Common myeloid progenitor, CD34-positive (primary cell): ENCODE measurements around the gene JUP.

ENCODE experiments used
- CTCF ChIA-PET: fragments of 350-600 bp; sonication (Branson Sonifier 250); formaldehyde crosslinking; loops from one replicate; lab custom pipeline; 2021; ENCODE audit warnings: antibody characterized with exemption; lab: Charles Lee
- POLR2A ChIA-PET: fragments of 350-600 bp; sonication (Branson Sonifier 250); formaldehyde crosslinking; loops from one replicate; lab custom pipeline; 2021; ENCODE audit warnings: antibody characterized with exemption; lab: Charles Lee
- DNase-seq, 3 donors: peaks; one replicate each; pipeline versions ENCODE4 v3.0.0 to v3.0.0-alpha.2; 2013
- H3K27ac ChIP-seq, 2 experiments: 1 replicate in 1 of 2; 2 replicates in 1 of 2; pipeline ENCODE4 v1.7.0; 2013; ENCODE audit warnings: inconsistent platforms in 2 of 2, low read length in 2 of 2, mild to moderate bottlenecking in 2 of 2, low read depth in 1 of 2, moderate library complexity in 1 of 2; ENCODE audit not compliant: severe bottlenecking in 2 of 2, insufficient read depth in 1 of 2, poor library complexity in 1 of 2
- H3K27me3 ChIP-seq, 5 experiments: replicated peaks in 2 of 5; 1 replicate in 3 of 5; 2 replicates in 2 of 5; pipeline versions ENCODE4 v1.6.1 to v1.7.0; 2013; ENCODE audit warnings: low read length in 4 of 5, mild to moderate bottlenecking in 2 of 5, moderate library complexity in 2 of 5, inconsistent platforms in 1 of 5; ENCODE audit not compliant: insufficient read depth in 5 of 5, control insufficient read depth in 4 of 5
- H3K36me3 ChIP-seq, 4 experiments: 1 replicate in 2 of 4; 2 replicates in 2 of 4; pipeline versions ENCODE4 v1.6.1 to v1.7.0; 2013; ENCODE audit warnings: low read length in 3 of 4, control low read depth in 1 of 4, mild to moderate bottlenecking in 1 of 4; ENCODE audit not compliant: control insufficient read depth in 4 of 4, insufficient read depth in 4 of 4
- H3K4me1 ChIP-seq, 4 experiments: 1 replicate in 3 of 4; 2 replicates in 1 of 4; pipeline versions ENCODE4 v1.6.1 to v1.7.1; 2013; ENCODE audit warnings: low read length in 3 of 4, mild to moderate bottlenecking in 3 of 4, control low read depth in 1 of 4, inconsistent platforms in 1 of 4, moderate library complexity in 1 of 4; ENCODE audit not compliant: control insufficient read depth in 4 of 4, insufficient read depth in 4 of 4; ENCODE audit errors: control extremely low read depth in 1 of 4
- H3K4me3 ChIP-seq, 7 experiments: 1 replicate in 4 of 7; 2 replicates in 3 of 7; pipeline versions ENCODE4 v1.5.1 to v1.7.0; 2013; ENCODE audit warnings: mild to moderate bottlenecking in 7 of 7, low read length in 6 of 7, moderate library complexity in 6 of 7, inconsistent platforms in 2 of 7, low read depth in 2 of 7, control low read depth in 1 of 7; ENCODE audit not compliant: insufficient read depth in 4 of 7, control insufficient read depth in 1 of 7; ENCODE audit errors: extremely low read depth in 1 of 7
- H3K9me3 ChIP-seq, 5 experiments: 1 replicate in 4 of 5; 2 replicates in 1 of 5; pipeline versions ENCODE4 v1.6.1 to v1.7.1; 2013; ENCODE audit warnings: low read length in 4 of 5, mild to moderate bottlenecking in 2 of 5, inconsistent platforms in 1 of 5, low read depth in 1 of 5, moderate library complexity in 1 of 5; ENCODE audit not compliant: control insufficient read depth in 4 of 5, insufficient read depth in 2 of 5; ENCODE audit errors: control extremely low read depth in 1 of 5
- WGBS: methylation state at CpG from one replicate; pipeline ENCODE4 v1.1.5; 2013; ENCODE audit not compliant: insufficient coverage; 5-methylcytosine and 5-hydroxymethylcytosine counted together

JUP gene

DNA sequence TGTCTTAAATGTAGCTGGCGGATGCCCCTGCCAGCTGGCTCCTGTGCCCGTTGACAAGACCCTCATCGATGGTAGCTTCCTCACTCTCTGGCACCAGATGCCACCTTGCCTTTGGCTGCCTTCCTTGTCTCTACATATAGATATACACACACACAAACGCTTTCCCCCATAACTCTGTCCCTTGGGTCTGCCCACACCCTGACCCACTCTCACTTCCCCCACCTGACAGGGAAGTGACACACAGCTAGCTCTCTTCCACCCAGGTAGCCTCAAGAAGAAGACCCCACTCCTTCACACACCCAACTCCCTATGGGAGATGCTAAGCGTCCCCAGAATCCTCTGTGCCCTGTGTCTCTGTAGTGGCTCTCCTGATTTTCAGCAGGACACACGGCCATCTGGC is 25.6 kb downstream of the JUP start:
- ChIA-PET CTCF (interaction anchor here (1.0 to 1.3 kb wide), 4 partner anchors 13 to 32 kb away, joined by 3 to 5 read pairs (median 3); partner anchors contain the start of gene JUP), POLR2A (no interaction called here)
- Histone ChIP-seq H3K4me1 (no peaks in the 10 kb centered on the region), H3K9me3 (no peaks in the 10 kb centered on the region), H3K27ac (no peak overlapping the region), H3K4me3 (no peak overlapping the region), H3K27me3 (no peaks in the 10 kb centered on the region), H3K36me3 (peaks cover 20 to 87% (median 63%) of the 10 kb centered on the region in 4 experiments)
- no peak for DNase-seq
- WGBS, result 100% methylated on average over 5 of the region's 6 CpGs

DNA sequence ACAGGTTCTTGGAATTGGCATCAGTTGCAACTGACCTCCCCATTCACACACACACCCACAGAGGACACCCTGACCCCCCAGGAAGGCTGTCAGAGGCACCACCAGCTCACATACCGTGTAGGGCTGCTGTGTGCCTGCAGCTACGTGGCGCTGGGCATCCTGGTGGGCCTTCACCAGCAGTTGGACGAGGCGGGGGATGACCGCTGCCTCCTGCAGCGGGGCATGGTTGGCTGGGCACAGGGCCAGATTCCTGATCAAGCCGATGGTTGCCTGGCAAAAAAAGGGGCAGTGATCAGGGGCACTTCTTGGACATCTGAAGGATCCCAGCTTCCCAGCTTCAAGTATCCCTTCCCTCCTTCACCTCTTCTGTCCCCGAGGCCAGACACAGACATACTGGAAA is 27.9 kb downstream of the JUP start:
- Histone ChIP-seq H3K27ac (no peak overlapping the region), H3K36me3 (peaks cover 17 to 88% (median 63%) of the 10 kb centered on the region in 4 experiments), H3K9me3 (no peaks in the 10 kb centered on the region), H3K4me1 (no peaks in the 10 kb centered on the region), H3K27me3 (no peaks in the 10 kb centered on the region), H3K4me3 (no peak overlapping the region)
- POLR2A ChIA-PET, result interaction anchor here (1.6 kb wide), 1 partner anchor 27 kb away, joined by 3 read pairs; the partner anchor contains the start of gene JUP
- CTCF ChIA-PET, result interaction anchor here (1.0 to 3.4 kb wide), 2 partner anchors 10 to 27 kb away, joined by 3 to 15 read pairs; partner anchors contain the start of gene JUP
- 96% methylated on average over 8 of the region's 9 CpGs for WGBS
- no peak for DNase-seq

DNA sequence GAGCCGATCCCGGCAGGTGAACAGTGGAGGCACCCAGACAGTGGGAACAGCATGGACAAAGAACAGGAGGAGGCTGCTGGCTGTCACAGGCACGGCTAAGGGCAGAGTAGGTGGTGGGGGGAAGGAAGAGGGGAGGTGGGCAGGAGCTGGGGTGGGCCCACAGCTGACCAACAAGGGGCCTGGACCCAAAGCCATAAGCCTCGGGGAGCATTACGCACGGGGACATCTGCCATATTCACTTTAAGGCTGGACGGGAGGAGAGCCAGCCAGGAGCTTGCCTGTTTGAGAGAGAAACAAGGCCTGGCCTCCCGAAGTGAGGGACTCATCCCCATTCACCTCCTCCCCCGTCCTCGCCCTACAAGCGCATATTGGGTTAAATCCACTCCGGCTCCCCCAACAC is 32.4 kb downstream of the JUP start:
- Histone ChIP-seq H3K4me1 (no peaks in the 10 kb centered on the region), H3K9me3 (no peaks in the 10 kb centered on the region), H3K36me3 (peaks cover 4 to 52% (median 34%) of the 10 kb centered on the region in 4 experiments), H3K27me3 (no peaks in the 10 kb centered on the region), H3K4me3 (no peak overlapping the region), H3K27ac (no peak overlapping the region)
- DNase-seq, result no peak
- WGBS, result 85% methylated on average over 12 of the region's 12 CpGs
- CTCF ChIA-PET, result interaction anchor here (0.7 to 2.5 kb wide), 9 partner anchors 9 to 53 kb away, joined by 3 to 9 read pairs (median 4); partner anchors contain the start of gene HAP1
- POLR2A ChIA-PET, result interaction anchor here (0.5 to 1.0 kb wide), 4 partner anchors 15 to 57 kb away, joined by 3 read pairs; partner anchors contain the start of genes JUP and P3H4

DNA sequence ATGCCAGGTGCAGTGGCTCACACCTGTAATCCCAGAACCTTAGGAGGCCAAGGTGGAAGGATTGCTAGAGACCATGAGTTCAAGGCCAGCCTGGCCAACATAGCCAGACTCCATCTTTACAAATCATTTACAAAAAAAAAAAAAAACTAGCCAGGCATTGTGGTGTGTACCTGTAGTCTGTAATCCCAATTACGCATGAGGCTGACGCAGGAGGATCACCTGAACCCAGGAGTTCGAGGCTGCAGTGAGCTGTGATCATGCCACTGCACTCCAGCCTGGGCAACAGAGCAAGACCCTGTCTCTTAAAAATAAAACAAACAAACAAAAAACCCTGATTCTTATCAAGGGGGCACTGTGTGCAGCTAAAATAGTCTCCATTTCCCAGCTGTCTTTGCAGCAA is 35.2 kb downstream of the JUP start:
- H3K27me3 ChIP-seq, result no peaks in the 10 kb centered on the region
- peaks cover 0 to 29% (median 17%) of the 10 kb centered on the region in 4 experiments for H3K36me3 ChIP-seq
- no peak overlapping the region for H3K27ac ChIP-seq
- WGBS, result 72% methylated on average over 3 of the region's 3 CpGs
- H3K4me3 ChIP-seq, result no peak overlapping the region
- H3K9me3 ChIP-seq, result no peaks in the 10 kb centered on the region
- POLR2A ChIA-PET, result interaction anchor here (1.5 kb wide), 1 partner anchor 35 kb away, joined by 3 read pairs; the partner anchor contains the start of gene JUP
- no peak for DNase-seq
- CTCF ChIA-PET, result interaction anchor here (0.6 to 3.2 kb wide), 8 partner anchors 8 to 60 kb away, joined by 3 to 13 read pairs (median 5); partner anchors contain the start of genes JUP and P3H4
- H3K4me1 ChIP-seq, result no peaks in the 10 kb centered on the region

DNA sequence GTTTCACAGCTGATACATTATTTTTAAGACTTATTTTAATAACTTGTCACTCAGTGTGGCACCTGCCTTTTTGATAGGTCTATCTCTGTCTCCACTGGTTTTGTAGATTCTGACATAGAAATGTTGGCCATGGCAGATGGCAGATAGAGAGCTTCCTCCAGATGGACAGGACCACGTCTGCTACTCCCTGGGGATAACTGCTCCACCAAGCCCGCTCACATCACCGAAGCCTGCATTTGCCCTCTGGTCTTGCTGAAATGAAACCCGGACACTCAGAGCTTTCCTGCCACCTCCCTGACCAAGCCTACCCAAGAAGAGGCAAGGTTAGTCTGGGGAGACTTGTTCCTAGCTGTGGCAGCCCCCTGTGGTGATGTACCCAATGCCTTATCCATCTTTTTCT is 35.6 kb downstream of the JUP start:
- H3K27me3 ChIP-seq, result no peaks in the 10 kb centered on the region
- 100% methylated on average over 3 of the region's 4 CpGs for WGBS
- POLR2A ChIA-PET, result interaction anchor here (1.0 to 1.5 kb wide), 2 partner anchors 36 to 44 kb away, joined by 3 read pairs; partner anchors contain the start of gene JUP

DNA sequence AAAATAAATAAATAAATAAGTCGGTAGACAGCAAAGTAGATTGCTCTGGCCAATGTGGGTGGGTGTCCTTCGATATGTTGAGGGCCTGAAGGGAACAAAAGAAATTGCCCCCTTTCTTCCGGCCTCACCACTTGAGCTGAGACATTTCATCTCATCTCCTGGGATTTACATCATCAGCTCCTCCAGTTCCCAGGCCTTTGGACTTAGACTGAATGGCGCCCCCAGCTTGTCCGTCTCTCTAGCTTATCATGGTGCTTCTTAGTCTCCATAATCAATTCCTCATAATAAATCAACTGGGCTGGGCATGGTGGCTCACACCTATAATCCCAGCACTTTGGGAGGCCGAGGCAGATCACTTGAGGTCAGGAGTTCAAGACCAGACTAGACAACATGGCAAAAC is 38.2 kb downstream of the JUP start:
- H3K9me3 ChIP-seq, result no peaks in the 10 kb centered on the region
- no peak overlapping the region for H3K27ac ChIP-seq
- no peaks in the 10 kb centered on the region for H3K4me1 ChIP-seq
- no peak overlapping the region for H3K4me3 ChIP-seq
- CTCF ChIA-PET, result interaction anchor here (1.6 kb wide), 1 partner anchor 12 kb away, joined by 3 read pairs; no protein-coding TSS in a partner anchor
- 97% methylated on average over 5 of the region's 6 CpGs for WGBS
- no peaks in the 10 kb centered on the region for H3K27me3 ChIP-seq
- DNase-seq, result no peak
- peaks cover 0 to 4% (median under 1%) of the 10 kb centered on the region in 4 experiments for H3K36me3 ChIP-seq
- POLR2A ChIA-PET, result no interaction called here

More for the DNA sequence above, 35.6 kb downstream of the JUP start:
- Histone ChIP-seq H3K4me3 (no peak overlapping the region), H3K4me1 (no peaks in the 10 kb centered on the region), H3K36me3 (peaks cover 0 to 25% (median 15%) of the 10 kb centered on the region in 4 experiments), H3K9me3 (no peaks in the 10 kb centered on the region), H3K27ac (no peak overlapping the region)
- DNase-seq, result no peak
- CTCF ChIA-PET, result interaction anchor here (0.8 to 3.2 kb wide), 5 partner anchors 8 to 114 kb away, joined by 3 to 13 read pairs (median 4); no protein-coding TSS in a partner anchor

DNA sequence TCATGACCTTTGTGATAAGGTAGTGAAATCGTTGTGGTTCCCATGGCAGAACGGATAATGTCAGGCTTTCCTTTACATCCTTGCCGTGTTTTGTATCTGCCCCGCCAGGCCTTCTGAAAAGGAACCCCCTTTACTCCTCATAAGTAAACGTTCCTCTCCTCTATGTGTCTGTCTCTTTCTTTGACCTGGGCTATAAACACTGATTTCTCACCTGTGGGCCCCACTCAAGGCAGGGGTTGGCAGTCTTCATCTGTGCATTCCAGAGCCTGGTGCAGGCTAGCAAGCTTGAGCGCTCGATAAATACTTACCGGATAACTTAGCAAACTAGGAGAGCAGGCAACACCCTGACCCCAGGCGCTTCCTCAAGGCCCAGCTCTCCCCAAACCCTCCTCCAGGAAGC is 44.8 kb downstream of the JUP start:
- H3K27ac ChIP-seq, result no peak overlapping the region
- H3K27me3 ChIP-seq, result peaks cover 0 to 11% (median 3%) of the 10 kb centered on the region in 5 experiments
- no peak overlapping the region for H3K4me3 ChIP-seq
- H3K4me1 ChIP-seq, result peaks cover 0 to 5% (median 4%) of the 10 kb centered on the region in 4 experiments
- 83% methylated on average over 9 of the region's 9 CpGs for WGBS
- POLR2A ChIA-PET, result no interaction called here
- H3K9me3 ChIP-seq, result no peaks in the 10 kb centered on the region
- no peaks in the 10 kb centered on the region for H3K36me3 ChIP-seq
- CTCF ChIA-PET, result interaction anchor here (0.8 to 2.1 kb wide), 5 partner anchors 45 to 154 kb away, joined by 3 to 15 read pairs (median 4); partner anchors contain the start of genes JUP and KLHL11
- DNase-seq, result no peak
